K562 (cell line): ENCODE measurements around the gene TMEM126A. TPM values are rescaled to one million over a fixed set of nuclear protein-coding genes. Genes with fewer than 3 reads are reported as not detected.

Source experiments
- ERF ChIP-seq: fragments of 450-650 bp; formaldehyde crosslinking; IDR thresholded peaks from 2 replicates; pipeline ENCODE4 v1.4.0; 2020; ENCODE audit warnings: mild to moderate bottlenecking, mixed read lengths
- GTF3C2 ChIP-seq: IDR thresholded peaks from 3 replicates; pipeline ENCODE4 v1.6.1; 2011; ENCODE audit warnings: borderline replicate concordance, mild to moderate bottlenecking, moderate library complexity; ENCODE audit not compliant: insufficient read length; ENCODE audit errors: extremely low read depth
- HDAC8 ChIP-seq: fragments of 450-650 bp; IDR thresholded peaks from 2 replicates; pipeline ENCODE4 v1.6.1; 2016; ENCODE audit warnings: mild to moderate bottlenecking, missing genetic modification characterization, moderate library complexity, missing compliant biosample characterization
- LCOR ChIP-seq: sonication (generic); formaldehyde crosslinking; IDR thresholded peaks from 2 replicates; pipeline ENCODE4 v1.8.0; 2022; ENCODE audit warnings: mild to moderate bottlenecking, missing genetic modification reagents
- MECOM ChIP-seq: fragments of 250-450 bp; sonication (Bioruptor Pico); IDR thresholded peaks from 2 replicates; pipeline ENCODE4 v1.8.0; 2022; ENCODE audit warnings: inconsistent platforms
- MYBL2 ChIP-seq, 2 experiments: fragments of 450-650 bp in 1 of 2; sonication (generic) in 1 of 2; formaldehyde crosslinking in 1 of 2; IDR thresholded peaks; 2 replicates each; pipeline versions ENCODE4 v1.6.1 to v1.8.1; 2017 to 2022; ENCODE audit warnings: borderline replicate concordance in 1 of 2, inconsistent platforms in 1 of 2, low read depth in 1 of 2, mild to moderate bottlenecking in 1 of 2, missing genetic modification reagents in 1 of 2, moderate library complexity in 1 of 2
- RAD21 ChIP-seq, 2 experiments: fragments of 250-450 bp in 1 of 2; fragments of 450-650 bp in 1 of 2; sonication (Bioruptor Pico) in 1 of 2; formaldehyde crosslinking in 1 of 2; IDR thresholded peaks in 1 of 2; conservative IDR thresholded peaks in 1 of 2; 2 replicates each; pipeline versions ENCODE4 v1.4.0 to v1.8.0; 2020 to 2022; ENCODE audit warnings: mild to moderate bottlenecking in 2 of 2, moderate library complexity in 1 of 2
- SAP30 ChIP-seq: fragments of 200-600 bp; sonication (generic); IDR thresholded peaks from 2 replicates; pipeline ENCODE4 v1.6.1; 2012; ENCODE audit warnings: borderline replicate concordance, low read depth, mild to moderate bottlenecking, moderate library complexity, low read length, control low read depth, inconsistent platforms; ENCODE audit not compliant: insufficient read depth, poor library complexity, severe bottlenecking
- TAF7 ChIP-seq: fragments of 450-650 bp; IDR thresholded peaks from 2 replicates; pipeline ENCODE4 v1.6.1; 2016; ENCODE audit warnings: missing genetic modification characterization, missing compliant biosample characterization
- UBTF ChIP-seq, 2 experiments: IDR thresholded peaks; 2 replicates each; pipeline ENCODE4 v1.6.1; 2012; ENCODE audit warnings: improper control_type of control experiment in 2 of 2, low read depth in 2 of 2, low read length in 2 of 2, borderline replicate concordance in 1 of 2
- ZNF239 ChIP-seq: fragments of 250-450 bp; sonication (Bioruptor Pico); IDR thresholded peaks from 2 replicates; pipeline ENCODE4 v1.4.0; 2020; ENCODE audit warnings: mild to moderate bottlenecking
- polyA plus RNA-seq, 8 experiments: library from polyadenylated mRNA; depleted of rRNA in 4 of 8; stranded (reverse) in 5 of 8; unstranded in 3 of 8; fragments of >200 nt; fragmentation: Nextera tagmentation in 2 of 8; fragmentation: Illumina TruSeq in 1 of 8; extraction: Ambion mirVana in 2 of 8; extraction: Trizol in 1 of 8; gene quantifications; 2 replicates each; pipeline versions ENCODE4 v1.2.1 to v1.2.3, GENCODE V29; 2011 to 2014; ENCODE audit warnings: inconsistent platforms in 1 of 8, missing spikeins in 1 of 8
- total RNA-seq, 7 experiments: library from RNA; depleted of rRNA in 6 of 7; stranded (reverse); fragments of >200 nt in 6 of 7; fragmentation: Illumina TruSeq in 2 of 7; extraction: Trizol in 2 of 7; gene quantifications; 2 replicates each; pipeline versions ENCODE4 v1.2.1 to v1.2.3, GENCODE V29; 2011 to 2021; ENCODE audit warnings: low replicate concordance in 1 of 7
- TF ChIP-seq, protein P1 (sequence below), 2 experiments: fragments of 450-650 bp in 1 of 2; IDR thresholded peaks; 2 replicates each; pipeline ENCODE4 v1.6.1; 2011 to 2017; ENCODE audit warnings: low read depth in 2 of 2, antibody characterized with exemption in 1 of 2, borderline replicate concordance in 1 of 2, low read length in 1 of 2, mild to moderate bottlenecking in 1 of 2, mixed read lengths in 1 of 2; ENCODE audit not compliant: control insufficient read depth in 1 of 2
- TF ChIP-seq, protein P2 (sequence below): sonication (generic); formaldehyde crosslinking; IDR thresholded peaks from 2 replicates; pipeline ENCODE4 v1.4.0; 2020; ENCODE audit warnings: mild to moderate bottlenecking, missing genetic modification reagents

The TMEM126A gene
- total and polyA plus RNA-seq, 9 of the 15 experiments (the other 6 are each of a cell fraction or from before 2014, with no cell fraction given), result 19.3 to 154 (median 56.3) TPM

- TF ChIP-seq, protein P1, sequence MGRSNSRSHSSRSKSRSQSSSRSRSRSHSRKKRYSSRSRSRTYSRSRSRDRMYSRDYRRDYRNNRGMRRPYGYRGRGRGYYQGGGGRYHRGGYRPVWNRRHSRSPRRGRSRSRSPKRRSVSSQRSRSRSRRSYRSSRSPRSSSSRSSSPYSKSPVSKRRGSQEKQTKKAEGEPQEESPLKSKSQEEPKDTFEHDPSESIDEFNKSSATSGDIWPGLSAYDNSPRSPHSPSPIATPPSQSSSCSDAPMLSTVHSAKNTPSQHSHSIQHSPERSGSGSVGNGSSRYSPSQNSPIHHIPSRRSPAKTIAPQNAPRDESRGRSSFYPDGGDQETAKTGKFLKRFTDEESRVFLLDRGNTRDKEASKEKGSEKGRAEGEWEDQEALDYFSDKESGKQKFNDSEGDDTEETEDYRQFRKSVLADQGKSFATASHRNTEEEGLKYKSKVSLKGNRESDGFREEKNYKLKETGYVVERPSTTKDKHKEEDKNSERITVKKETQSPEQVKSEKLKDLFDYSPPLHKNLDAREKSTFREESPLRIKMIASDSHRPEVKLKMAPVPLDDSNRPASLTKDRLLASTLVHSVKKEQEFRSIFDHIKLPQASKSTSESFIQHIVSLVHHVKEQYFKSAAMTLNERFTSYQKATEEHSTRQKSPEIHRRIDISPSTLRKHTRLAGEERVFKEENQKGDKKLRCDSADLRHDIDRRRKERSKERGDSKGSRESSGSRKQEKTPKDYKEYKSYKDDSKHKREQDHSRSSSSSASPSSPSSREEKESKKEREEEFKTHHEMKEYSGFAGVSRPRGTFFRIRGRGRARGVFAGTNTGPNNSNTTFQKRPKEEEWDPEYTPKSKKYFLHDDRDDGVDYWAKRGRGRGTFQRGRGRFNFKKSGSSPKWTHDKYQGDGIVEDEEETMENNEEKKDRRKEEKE (IDR thresholded peaks at IDR 0.05; ENCODE audit: borderline replicate concordance in 1 of 2, control insufficient read depth in 1 of 2, low read depth in 2 of 2, low read length in 1 of 2), result peak in 1 of 2 experiments; percentile 22; a peak in 1 of 4 replicates
- TF ChIP-seq TAF7 (tag) (no peak), LCOR (peak; percentile 32; the same call in 1 of the 2 replicates), ZNF239 (CRISPR knock-in tag) (no peak), UBTF (IDR thresholded peaks at IDR 0.05; ENCODE audit: borderline replicate concordance in 1 of 2, low read depth in 2 of 2, low read length in 2 of 2) (peak; percentile 53 to 87; a peak in 3 of 4 replicates), MECOM (CRISPR knock-in tag) (no peak), RAD21 (CRISPR knock-in tag; conservative IDR thresholded peaks at IDR 0.05 in 1 of 2, IDR thresholded peaks at IDR 0.05 in 1 of 2) (peak in 1 of 2 experiments; percentile 40; a peak in 2 of 4 replicates), MYBL2 (IDR thresholded peaks at IDR 0.05; ENCODE audit: low read depth) (no peak), MYBL2 (CRISPR knock-in tag; IDR thresholded peaks at IDR 0.05; ENCODE audit: borderline replicate concordance) (no peak), HDAC8 (no peak), SAP30 (peak; percentile 25), GTF3C2 (no peak), ERF (0 out of 2 replicates have a peak, but pooled peaks have one; percentile 28)
- TF ChIP-seq, protein P2, sequence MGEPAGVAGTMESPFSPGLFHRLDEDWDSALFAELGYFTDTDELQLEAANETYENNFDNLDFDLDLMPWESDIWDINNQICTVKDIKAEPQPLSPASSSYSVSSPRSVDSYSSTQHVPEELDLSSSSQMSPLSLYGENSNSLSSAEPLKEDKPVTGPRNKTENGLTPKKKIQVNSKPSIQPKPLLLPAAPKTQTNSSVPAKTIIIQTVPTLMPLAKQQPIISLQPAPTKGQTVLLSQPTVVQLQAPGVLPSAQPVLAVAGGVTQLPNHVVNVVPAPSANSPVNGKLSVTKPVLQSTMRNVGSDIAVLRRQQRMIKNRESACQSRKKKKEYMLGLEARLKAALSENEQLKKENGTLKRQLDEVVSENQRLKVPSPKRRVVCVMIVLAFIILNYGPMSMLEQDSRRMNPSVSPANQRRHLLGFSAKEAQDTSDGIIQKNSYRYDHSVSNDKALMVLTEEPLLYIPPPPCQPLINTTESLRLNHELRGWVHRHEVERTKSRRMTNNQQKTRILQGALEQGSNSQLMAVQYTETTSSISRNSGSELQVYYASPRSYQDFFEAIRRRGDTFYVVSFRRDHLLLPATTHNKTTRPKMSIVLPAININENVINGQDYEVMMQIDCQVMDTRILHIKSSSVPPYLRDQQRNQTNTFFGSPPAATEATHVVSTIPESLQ (CRISPR knock-in tag), result 0 out of 2 replicates have a peak, but pooled peaks have one; percentile 20
Observed at GRCh38 chr11:85663753-85664614, 16.2 kb downstream of the TMEM126A start (continued).
